C1 segment of cervical spinal cord (tissue), 14 donors: ENCODE results near the gene MCHR1.
"Not testable (repeated sequence)": the region's sequence is repeated elsewhere in the genome, so short reads cannot be mapped to it uniquely, and the experiment has no call there.

Experiments used
- DNase-seq, 14 donors: peaks; one replicate each; lab custom pipeline; 2025; lab: John Stamatoyannopoulos, UW

Gene MCHR1

DNA sequence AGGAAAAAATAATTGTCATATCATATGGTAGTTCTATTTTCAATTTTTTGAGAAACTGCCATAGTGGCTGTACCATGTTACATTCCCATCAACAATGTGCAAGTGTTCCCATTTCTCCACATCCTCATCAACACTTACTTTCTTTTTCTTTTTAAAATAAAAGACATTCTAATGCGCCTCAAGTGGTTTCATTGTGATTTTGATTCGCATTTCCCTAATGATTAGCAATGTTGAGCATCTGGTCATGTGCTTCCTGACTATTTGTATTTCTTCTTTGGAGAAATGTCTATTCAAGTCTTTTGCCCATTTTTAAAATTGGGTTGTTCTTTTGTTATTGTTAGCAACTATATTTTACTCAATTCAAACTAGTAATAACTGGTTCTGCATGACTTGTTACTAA is 8.4 kb downstream of the MCHR1 start:
- DNase-seq: no peak

- no peak for DNase-seq
These were observed 11.1 kb downstream of the MCHR1 start for GRCh38 chr22:40690370-40690769.

GRCh38 chr22:40691532-40691931 is 12.2 kb downstream of the MCHR1 start:
- no peak for DNase-seq

- DNase-seq: peak in 1 of 14 donors; percentile 19
These were observed 15.1 kb downstream of the MCHR1 start for GRCh38 chr22:40694411-40694810.

- DNase-seq: no peak
These were observed 22.0 kb downstream of the MCHR1 start for GRCh38 chr22:40701274-40701673.

- no peak for DNase-seq
These were observed 23.9 kb downstream of the MCHR1 start for GRCh38 chr22:40703174-40703573.

GRCh38 chr22:40703736-40704135 is 24.5 kb downstream of the MCHR1 start:
- DNase-seq: no peak

DNA sequence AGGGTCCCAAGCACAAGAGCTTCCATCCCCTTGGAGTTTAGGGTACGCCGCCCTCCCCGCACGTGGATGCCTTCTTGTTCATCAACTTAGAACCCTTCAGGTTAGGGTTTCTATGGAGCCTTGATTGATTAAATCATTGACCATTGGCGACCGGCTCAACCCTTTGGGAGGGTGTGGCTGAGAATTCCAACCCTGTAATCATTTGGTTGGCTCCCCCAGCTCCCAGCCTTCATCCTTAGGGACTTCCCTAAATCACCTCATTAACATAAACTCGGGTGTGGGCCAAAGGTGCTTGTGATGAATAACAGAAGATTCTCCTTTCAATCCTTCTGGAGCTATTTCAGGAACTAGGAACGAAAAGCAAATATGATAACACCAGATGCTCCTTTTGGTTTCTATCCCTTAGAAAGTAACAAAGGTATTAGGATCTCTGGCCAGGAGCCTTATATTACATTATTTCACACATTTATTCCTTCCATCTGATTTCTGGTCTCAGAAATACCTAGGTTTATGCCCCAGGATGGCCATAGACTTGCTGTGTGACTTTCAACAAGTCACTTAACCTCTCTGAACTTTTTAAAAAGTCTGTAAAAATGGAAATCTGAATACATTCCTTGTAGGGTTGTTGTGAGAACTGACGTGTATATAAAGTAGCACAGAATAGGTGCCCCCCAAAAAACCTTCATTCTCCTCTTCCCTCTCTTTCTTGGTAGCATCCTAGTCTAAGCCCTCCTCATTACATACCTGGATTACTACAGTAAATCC is 26.8 kb downstream of the MCHR1 start:
- DNase-seq: no peak

DNA sequence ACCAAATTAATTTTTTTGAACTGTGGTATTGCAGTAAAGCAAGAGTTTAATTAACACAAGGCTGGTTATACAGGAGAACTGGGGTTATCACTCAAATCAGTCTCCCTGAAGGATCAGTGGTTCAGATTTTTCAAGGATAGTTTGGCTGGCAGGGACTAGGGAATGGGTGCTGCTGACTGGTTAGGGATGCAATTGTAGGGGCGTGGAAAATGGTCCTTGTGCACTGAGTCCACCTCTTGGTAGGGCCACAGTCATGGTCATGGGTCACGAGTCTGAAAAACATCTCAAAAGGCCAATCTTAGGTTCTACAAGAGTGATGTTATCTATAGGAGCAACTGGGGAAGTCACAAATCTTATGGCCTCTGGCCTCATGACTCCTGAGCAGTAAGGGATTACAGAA is 27.9 kb downstream of the MCHR1 start:
- no peak for DNase-seq

DNA sequence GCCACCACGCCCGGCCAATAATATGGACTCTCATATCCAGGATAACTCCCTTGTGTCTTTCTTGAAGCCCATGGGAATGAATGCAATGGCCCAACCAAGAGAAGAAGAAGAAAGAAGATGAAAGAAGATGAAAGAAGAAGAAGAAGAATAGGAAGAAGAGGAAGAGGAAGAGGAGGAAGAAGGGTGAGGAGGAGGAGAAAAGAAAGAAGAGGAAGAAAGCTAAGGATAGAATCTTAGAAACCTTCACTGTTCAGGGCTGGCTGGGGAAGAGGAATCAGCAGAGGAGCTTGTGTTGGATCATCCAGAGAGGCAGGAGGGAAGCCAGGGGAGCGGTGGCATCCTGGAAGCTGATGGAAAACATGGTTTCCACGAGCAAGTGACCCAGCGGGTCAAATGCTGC is 28.9 kb downstream of the MCHR1 start:
- DNase-seq: no peak

- DNase-seq: no peak
These were observed 30.6 kb downstream of the MCHR1 start for GRCh38 chr22:40709752-40710413.

- no peak for DNase-seq
These were observed 33.0 kb downstream of the MCHR1 start for GRCh38 chr22:40712311-40712710.

DNA sequence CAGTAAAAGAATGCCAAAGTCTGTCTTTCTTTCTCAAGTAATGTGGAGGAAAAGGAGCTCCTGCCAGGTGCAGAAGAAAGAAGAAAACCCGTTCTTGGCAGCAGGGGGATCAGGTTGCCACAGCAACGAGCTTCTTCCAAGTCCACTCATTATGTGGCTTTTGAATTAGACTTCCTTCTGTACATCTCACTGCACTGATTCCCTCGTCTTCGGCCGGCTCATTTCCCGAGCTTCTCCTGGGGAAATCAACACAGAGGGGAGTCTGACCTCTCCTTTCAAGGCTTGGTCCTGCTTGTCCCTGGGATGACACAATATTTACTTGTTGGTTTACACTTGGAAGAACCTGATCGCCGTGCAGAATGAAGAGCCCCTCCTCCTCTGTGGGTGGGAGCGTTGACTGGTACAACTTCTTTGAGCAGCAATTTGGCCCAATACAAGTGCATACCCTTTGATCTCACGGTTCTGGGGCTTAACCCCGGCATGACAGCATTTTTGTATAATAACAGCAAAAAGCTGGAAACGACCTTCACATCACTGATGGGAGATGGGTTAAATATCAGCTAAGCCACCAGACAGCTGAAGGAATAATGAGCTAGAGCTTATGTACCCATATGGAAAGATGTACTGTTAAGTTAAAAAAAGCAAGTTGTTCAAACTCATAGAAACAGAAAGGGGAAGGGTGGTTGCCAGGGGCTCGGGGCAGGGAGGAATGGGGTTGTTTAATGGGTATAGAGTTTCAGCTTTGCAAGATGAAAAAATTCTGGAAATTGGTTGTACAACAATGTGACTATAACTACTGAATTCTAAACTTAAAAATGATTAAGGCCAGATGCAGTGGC is 35.4 kb downstream of the MCHR1 start:
- DNase-seq: peak in 8 of 14 donors; percentile 4 to 38 (median 6)

DNA sequence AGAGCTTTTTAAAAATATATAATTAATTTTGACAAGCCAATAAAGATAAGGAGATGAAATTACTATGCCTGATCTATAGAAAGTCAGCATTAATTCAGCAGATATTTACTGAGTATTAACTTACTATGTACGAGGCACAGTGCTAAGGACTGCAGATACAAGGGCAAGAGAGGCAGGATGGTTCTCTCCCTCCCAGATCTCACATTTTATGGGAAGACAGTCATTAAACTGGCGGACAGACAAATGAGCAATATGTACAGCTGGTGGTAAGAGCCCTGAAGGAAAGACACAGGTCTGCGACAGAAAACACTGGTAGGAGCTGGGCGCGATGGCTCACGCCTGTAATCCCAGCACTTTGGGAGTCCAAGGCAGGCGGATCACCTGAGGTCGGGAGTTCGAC is 36.8 kb downstream of the MCHR1 start:
- no peak for DNase-seq

GRCh38 chr22:40717657-40718056 is 38.4 kb downstream of the MCHR1 start:
- not testable (repeated sequence) for DNase-seq

GRCh38 chr22:40718250-40719204 is 39.2 kb downstream of the MCHR1 start:
- no peak for DNase-seq

GRCh38 chr22:40719599-40719998 is 40.3 kb downstream of the MCHR1 start:
- DNase-seq: no peak

DNA sequence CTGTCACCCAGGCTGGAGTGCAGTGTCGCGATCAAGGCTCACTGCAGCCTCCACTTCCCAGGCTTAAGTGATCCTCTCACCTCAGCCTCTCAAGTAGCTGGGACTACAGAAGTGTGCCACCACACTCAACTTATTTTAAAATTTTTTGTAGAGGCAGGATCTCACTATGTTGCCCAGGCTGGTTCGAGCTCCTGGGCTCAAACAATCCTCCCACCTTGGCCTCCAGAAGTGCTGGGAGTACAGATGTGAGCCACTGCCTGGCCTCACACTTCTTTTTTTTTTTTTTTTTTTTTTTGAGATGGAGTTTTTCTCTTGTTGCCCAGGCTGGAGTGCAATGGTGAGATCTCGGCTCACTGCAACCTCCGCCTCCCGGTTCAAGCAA is 40.9 kb downstream of the MCHR1 start:
- DNase-seq: not testable (repeated sequence)

DNA sequence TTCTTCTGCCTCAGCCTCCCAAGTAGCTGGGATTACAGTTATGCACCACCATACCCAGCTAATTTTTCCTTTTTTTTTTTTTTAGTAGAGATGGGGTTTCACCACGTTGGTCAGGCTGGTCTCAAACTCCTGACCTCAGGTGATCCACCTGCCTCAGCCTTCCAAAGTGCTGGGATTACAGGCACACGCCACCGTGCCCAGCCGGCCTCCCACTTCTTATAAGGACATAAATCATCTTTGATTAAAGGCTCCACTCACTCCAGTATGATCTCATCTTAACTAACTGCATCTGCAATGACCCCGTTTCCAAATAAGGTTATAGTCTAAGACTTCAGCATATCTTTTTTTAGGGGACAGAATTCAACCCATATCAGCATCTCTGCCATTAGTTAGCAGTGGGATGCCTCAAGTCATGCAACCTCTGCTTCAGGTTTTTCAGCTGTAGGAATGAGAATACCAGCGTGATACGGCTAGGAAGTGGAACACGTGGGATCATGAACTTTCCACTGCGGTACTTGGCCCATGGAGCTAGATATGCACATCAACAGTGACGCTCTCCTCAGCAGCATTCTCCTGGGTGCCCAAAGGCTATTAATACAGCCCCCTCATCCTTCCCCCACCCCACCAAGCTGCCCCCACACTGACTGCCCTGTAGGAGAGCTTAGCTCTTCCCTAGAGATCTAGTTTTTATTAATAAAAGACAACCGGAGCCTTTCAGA is 41.4 kb downstream of the MCHR1 start:
- DNase-seq: no peak

DNA sequence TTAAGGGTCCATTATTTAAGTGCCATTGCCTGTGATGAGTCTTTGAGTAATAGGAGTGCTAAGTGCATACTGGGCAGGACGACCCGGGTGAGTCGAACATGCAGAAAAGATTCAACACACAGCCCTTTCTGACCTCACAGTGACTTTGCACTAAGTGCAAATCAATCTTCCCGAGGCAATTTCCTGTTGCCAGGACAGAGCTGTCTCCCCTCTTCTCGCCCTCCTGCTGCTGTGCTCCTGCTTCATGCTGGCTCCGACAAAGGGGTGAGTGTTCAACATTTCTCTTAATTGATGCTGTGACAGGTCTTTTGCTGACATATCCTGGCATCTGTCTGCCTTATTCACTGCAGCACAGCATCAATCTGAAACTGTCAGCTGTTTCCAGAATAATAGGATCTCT is 42.0 kb downstream of the MCHR1 start:
- DNase-seq: peak in 4 of 14 donors; percentile 14 to 56 (median 24)
